ENCODE data around the gene RGMA.

The RGMA gene

DNA sequence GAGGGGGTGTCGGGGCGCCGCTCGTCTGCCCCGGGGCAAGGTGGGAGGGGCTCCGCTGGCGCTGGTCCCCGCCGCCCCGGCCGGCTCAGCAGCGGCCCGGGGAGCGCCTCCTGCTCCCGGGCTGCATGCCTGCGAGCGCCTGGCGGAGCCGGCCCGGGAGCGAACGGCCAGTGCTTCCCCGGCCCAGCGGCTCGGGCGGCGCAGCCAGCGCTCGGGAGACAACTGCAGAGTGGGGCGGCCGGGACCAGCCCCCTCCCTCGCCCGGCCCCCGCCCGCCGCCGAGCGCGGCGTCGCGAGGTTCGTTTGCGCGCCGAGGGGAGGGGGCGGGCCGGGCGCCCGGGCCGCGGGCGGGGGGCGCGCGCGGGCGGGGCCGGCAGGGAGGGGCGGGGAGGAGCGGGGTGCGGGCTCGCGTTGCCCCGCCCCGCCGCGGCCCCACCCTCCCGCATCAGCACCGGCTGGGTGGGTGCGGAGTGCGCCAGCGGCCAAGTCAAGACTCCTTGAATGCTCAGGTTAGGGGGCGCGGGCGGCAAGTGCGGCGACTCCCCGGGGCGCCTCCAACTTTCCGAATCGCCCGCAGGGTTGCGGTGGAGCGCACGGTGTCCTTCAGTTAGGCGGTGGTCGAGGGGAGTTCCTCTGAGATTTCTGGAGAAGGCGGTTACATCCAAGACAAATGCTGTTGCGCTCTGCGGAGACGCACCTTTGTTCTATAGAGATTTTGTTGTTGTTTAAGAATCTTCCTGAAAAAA, at the start of gene RGMA:
RGMA (minus strand) TSS at position 231 of the 746 bp plus-strand sequence. CDS start 279 bp downstream, outside the sequence.
- DNase-seq, result peak in 9 of 56 donors; percentile 8 to 63 (median 45)

- DNase-seq, result no peak
Observed at GRCh38 chr15:93136606-93137005, 47.6 kb upstream of the RGMA start.

DNA sequence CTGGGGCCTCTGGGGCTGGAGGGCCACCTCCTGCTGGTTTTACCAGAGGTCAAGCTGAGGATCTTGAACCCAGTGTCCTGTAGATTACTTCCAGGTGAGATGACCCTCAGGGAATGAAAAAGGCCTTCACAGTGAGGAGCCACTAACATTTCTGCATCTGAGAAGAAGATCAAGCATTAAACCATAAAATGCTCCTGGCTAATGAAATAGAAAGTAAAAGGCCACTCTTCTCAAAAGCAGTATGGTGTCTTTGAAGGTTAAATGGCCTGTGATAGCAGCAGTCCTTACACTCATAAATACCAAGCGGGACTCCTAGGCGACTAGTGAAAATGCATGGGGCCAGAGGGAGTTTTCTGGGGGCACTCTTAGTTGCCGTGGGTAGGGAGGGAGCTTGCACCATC, 47.0 kb upstream of the RGMA start:
- no peak for DNase-seq

GRCh38 chr15:93135459-93135858, 46.4 kb upstream of the RGMA start:
- DNase-seq, result no peak

DNA sequence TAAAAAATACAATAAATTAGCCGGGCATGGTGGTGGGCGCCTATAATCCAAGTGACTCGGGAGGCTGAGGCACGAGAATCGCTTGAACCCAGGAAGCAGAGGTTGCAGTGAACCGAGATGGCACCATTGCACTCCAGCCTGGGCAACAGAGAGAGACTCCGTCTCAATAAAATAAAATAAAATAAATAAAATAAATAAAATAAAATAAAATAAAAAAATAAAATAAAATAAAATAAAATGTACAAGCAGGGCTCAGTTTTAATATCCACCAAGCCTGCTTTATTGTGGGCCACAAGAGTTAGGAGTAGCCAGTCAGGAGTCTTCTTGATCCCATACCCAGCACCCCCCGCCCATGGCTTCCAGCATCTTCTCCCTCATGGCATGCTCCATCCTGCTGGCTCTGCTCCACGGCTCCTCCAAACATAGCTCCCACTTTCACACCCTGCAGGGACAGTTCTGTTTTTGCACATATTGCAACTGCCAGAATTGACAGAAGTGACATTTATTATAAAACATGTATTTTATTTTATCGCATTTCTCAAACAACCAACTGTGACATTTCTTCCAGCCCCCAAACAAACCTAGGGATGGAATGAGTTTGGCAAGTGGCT, 42.6 kb upstream of the RGMA start:
- peak in 9 of 56 donors; percentile 2 to 61 (median 20) for DNase-seq

- DNase-seq, result no peak
Observed at GRCh38 chr15:93129702-93130488, 40.9 kb upstream of the RGMA start.

GRCh38 chr15:93127286-93127685, 38.3 kb upstream of the RGMA start:
- DNase-seq, result no peak

GRCh38 chr15:93126599-93126998, 37.6 kb upstream of the RGMA start:
- no peak for DNase-seq

GRCh38 chr15:93126148-93126547, 37.1 kb upstream of the RGMA start:
- DNase-seq, result no peak

GRCh38 chr15:93124126-93124525, 35.1 kb upstream of the RGMA start:
- DNase-seq, result no peak

- DNase-seq, result no peak
Observed at GRCh38 chr15:93121973-93122910, 33.2 kb upstream of the RGMA start.

GRCh38 chr15:93121107-93121506, 32.1 kb upstream of the RGMA start:
- DNase-seq, result no peak

DNA sequence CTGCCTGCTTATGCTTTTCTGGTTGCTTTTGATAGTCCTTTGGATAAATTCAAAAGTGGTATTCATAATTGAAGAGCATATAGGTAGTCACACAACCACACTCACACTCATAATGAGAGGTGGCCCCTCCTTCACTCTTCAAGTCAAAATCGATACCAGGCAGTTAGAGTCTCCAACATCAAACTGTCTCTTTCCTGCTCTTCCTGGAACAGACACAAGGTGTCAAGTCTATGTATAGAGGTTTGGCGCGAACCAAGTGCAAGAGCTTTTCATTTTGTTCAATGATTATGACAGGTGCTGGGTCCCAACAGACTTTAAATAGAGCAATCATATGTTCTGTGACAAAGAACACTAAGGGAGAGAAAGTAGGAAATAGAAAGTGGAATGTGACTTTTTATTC, 29.9 kb upstream of the RGMA start:
- DNase-seq, result no peak

- DNase-seq, result no peak
Observed at GRCh38 chr15:93111451-93111850, 22.4 kb upstream of the RGMA start.

DNA sequence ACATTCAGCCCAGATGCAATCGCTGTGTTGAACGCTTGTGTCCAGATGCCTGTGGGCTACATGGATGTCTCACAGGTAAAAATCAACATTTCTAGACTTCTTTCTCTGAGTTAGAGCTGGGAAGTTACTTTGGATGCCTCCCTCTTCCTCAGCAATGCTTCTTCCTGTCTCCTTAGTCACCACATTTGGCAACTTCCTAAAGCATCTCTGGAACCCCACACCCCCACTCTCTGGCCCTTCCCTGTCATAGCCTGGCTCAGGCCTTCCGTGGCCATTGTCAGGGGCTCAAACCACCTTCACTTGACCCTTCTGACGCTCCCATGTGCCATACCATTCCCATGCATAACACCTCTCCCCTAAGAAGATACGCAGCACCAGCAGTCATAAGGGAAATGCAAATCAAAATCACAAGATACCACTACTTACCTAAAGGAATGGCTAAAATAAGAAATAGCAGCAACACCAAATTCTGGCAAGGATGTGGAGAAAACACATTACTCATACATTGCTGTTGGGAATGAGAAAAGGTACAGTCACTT, 21.6 kb upstream of the RGMA start:
- no peak for DNase-seq

DNA sequence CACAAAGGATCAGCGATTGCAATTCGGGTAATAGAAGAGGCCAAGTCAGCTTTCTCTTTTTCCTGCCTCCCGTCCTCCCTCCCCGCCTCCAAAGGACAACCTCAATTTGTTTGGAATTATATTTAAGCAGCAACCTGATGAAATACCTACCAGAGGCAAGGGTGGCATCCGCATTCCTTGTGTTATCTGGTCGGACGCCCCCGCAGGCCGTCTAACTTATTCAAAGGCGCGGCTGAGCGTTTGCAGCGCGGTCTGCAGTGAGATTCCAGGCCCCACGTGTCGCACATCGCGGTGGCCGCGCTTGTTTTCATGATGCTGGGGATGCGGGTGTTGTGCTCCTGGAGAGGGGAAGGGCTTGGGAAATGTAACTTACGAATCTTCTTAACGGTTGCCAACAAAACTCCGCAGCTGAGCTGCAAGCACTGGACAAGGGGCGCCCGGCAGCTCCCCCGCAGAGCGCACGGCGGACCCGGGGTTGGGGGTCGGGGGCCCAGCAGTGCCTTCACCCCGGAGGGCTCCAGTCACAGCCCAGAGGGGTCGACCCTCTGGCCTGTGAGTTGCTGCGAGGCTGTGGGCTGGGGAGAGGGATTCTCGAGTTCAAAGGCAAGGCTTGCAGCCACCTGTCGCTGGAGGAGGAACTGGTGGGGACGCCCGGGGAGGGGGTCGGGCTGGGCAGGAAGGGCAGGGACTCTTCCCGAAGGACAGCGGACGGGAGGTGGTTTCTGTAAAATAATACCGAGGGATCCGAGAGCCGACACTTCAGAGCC, 20.5 kb upstream of the RGMA start:
- no peak for DNase-seq

GRCh38 chr15:93107646-93108045, 18.6 kb upstream of the RGMA start:
- no peak for DNase-seq

- DNase-seq, result no peak
Observed at GRCh38 chr15:93105485-93105884, 16.5 kb upstream of the RGMA start.

GRCh38 chr15:93103823-93104222, 14.8 kb upstream of the RGMA start:
- no peak for DNase-seq

DNA sequence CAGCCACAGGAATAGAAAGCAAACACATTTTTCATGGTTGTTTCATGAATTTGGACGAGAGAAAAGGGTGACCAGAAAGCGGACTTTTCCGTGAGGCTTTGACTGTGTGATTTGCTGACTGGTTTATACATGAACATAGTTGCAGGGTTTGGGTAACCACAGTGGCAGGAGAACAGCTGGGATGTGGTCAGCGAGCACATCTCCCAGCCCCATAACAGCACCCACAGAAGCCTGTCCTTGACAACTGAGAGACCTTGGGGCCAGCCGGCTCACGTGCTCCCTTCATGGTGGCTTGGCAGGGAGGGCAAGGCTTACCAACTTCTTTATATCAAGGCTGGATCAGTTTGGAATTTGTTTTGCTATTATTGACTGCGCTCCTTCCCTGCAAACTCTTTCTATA, 13.2 kb upstream of the RGMA start:
- no peak for DNase-seq

All from amygdala (tissue), 56 donors.